ENCODE data around the gene MRGPRF.

MRGPRF gene

DNA sequence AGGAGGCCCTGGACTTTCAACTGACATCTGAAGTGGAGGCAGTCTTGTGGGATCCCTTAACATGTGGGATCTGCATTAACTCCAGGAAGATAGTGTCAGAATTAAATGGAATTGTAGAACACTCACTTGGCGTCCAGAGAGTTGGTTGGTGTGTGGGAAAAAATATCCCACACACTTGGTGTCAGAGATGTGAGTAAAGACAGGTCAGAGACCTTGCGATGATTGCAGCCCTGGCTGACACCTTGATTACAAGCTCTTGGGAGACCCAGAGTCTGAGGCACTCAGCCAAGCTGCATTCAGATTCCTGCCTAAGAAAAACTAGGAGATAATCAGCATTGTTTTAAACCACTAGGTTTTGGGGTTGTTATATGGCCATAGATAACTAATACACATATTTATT is 28.5 kb upstream of the MRGPRF start:
- DNase-seq (ENCODE audit: extremely low spot score) = no peak
- TF ChIP-seq, protein P1, sequence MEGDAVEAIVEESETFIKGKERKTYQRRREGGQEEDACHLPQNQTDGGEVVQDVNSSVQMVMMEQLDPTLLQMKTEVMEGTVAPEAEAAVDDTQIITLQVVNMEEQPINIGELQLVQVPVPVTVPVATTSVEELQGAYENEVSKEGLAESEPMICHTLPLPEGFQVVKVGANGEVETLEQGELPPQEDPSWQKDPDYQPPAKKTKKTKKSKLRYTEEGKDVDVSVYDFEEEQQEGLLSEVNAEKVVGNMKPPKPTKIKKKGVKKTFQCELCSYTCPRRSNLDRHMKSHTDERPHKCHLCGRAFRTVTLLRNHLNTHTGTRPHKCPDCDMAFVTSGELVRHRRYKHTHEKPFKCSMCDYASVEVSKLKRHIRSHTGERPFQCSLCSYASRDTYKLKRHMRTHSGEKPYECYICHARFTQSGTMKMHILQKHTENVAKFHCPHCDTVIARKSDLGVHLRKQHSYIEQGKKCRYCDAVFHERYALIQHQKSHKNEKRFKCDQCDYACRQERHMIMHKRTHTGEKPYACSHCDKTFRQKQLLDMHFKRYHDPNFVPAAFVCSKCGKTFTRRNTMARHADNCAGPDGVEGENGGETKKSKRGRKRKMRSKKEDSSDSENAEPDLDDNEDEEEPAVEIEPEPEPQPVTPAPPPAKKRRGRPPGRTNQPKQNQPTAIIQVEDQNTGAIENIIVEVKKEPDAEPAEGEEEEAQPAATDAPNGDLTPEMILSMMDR (IDR thresholded peaks at IDR 0.05; ENCODE audit: control extremely low read depth, extremely low read depth, low read depth, missing control alignments) = no peak
- ChIA-PET CTCF (no interaction called here), POLR2A (no interaction called here)

DNA sequence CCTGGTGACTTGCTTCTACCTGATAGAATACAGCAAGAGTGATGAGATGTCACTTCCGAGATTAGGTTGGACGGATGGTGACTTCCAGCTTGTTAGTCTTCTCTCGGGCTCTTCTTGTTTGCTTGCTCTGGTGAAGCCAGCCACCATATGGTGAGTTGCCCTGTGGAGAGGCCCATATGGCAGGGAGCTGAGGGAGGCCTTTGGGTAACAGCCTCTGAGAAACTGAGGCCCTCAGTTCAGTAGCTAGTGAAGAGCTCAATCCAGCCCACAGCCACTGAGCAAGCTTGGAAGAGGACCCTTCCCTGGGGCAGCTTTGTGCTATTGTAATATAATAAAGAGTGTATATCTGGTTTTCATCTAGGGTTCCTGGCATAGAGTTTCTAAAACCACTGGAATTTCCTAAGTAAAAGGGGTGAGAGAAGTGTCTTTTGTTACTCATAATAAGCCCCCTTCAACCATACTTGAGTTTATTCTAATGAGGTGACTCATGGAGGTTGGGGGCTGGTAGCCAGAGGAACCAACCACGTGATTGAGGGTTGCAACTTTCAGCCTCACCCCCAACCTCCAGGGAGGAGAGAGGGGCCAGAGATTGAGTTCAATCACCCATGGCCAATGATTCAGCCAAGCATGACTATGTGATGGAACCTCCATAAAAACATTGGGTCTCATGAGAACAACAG is 27.7 kb upstream of the MRGPRF start:
- CTCF ChIA-PET = no interaction called here
- TF ChIP-seq, protein P1 (IDR thresholded peaks at IDR 0.05; ENCODE audit: control extremely low read depth, extremely low read depth, low read depth, missing control alignments) = no peak
- POLR2A ChIA-PET = no interaction called here

DNA sequence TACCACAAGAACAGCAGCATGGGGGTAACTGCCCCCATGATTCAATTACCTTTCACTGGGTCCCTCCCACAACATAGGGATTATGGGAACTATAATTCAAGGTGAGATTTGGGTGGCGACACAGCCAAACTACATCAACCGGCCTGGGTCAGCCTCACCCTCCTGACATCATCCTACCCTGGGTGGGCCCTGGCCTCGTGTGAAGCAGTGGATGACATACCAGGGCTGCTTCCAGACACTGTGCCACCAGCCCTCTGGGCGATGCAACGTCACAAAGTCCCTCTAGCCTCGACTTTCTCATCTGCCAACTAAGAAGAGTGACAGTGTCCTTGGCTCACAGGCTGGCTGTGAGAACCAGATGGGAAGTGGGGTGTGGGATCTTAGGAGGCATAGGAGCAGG is 27.0 kb upstream of the MRGPRF start:
- TF ChIP-seq, protein P1 (IDR thresholded peaks at IDR 0.05; ENCODE audit: control extremely low read depth, extremely low read depth, low read depth, missing control alignments) = no peak
- ChIA-PET CTCF (no interaction called here), POLR2A (no interaction called here)
- no peak for DNase-seq (ENCODE audit: extremely low spot score)

More for the DNA sequence above, 27.7 kb upstream of the MRGPRF start:
- no peak for DNase-seq (ENCODE audit: extremely low spot score)

- TF ChIP-seq, protein P1 (IDR thresholded peaks at IDR 0.05; ENCODE audit: control extremely low read depth, extremely low read depth, low read depth, missing control alignments) = no peak
- ChIA-PET POLR2A (no interaction called here), CTCF (no interaction called here)
- no peak for DNase-seq (ENCODE audit: extremely low spot score)
These were observed 26.5 kb upstream of the MRGPRF start for GRCh38 chr11:69039501-69039900.

- DNase-seq (ENCODE audit: extremely low spot score) = no peak
- ChIA-PET POLR2A (no interaction called here), CTCF (no interaction called here)
- TF ChIP-seq, protein P1 (IDR thresholded peaks at IDR 0.05; ENCODE audit: control extremely low read depth, extremely low read depth, low read depth, missing control alignments) = no peak
These were observed 24.5 kb upstream of the MRGPRF start for GRCh38 chr11:69037544-69037943.

DNA sequence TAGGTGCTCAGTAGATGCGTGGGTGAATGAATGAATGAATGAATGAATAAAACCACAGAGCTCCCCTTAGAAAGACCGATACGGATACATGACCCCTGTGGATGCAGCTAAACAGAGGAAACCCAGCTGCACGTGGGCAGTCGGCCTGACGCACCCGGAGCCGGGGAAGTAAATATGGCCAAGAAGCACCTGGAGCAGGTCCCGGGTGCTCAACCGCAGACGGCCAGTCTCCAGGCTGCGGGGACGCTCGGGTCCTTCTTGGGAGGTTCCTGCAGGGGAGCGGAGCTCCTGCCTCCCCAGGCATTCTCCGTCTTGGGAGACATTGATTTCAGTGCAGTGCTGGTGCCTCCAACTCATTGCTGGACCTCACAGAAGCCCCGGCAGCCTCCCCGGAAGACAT is 24.0 kb upstream of the MRGPRF start:
- no peak for DNase-seq (ENCODE audit: extremely low spot score)
- TF ChIP-seq, protein P1 (IDR thresholded peaks at IDR 0.05; ENCODE audit: control extremely low read depth, extremely low read depth, low read depth, missing control alignments) = no peak
- POLR2A ChIA-PET = no interaction called here
- CTCF ChIA-PET = no interaction called here

- ChIA-PET CTCF (no interaction called here), POLR2A (no interaction called here)
- DNase-seq (ENCODE audit: extremely low spot score) = no peak
- TF ChIP-seq, protein P1 (IDR thresholded peaks at IDR 0.05; ENCODE audit: control extremely low read depth, extremely low read depth, low read depth, missing control alignments) = no peak
These were observed 22.9 kb upstream of the MRGPRF start for GRCh38 chr11:69035946-69036340.

Data from GM10248 (cell line).